Astrocyte (in vitro differentiated cells and primary cell): ENCODE measurements around the gene DMAP1.

Source experiments
- CTCF ChIP-seq: IDR thresholded peaks from 2 replicates; pipeline ENCODE4 v1.5.1; 2011; ENCODE audit warnings: low read depth, mild to moderate bottlenecking, inconsistent platforms, low read length, moderate library complexity; ENCODE audit not compliant: insufficient read depth
- EZH2 ChIP-seq: IDR thresholded peaks from 2 replicates; pipeline ENCODE4 v1.6.1; 2012; ENCODE audit warnings: mild to moderate bottlenecking, low read length, inconsistent platforms; ENCODE audit not compliant: insufficient read depth

- TF ChIP-seq EZH2 (no peak), CTCF (no peak)
Measured at GRCh38 chr1:44251989-44252671, 38.9 kb downstream of the DMAP1 start.
